ENCODE data around the gene MRPS35.

MRPS35 gene

DNA sequence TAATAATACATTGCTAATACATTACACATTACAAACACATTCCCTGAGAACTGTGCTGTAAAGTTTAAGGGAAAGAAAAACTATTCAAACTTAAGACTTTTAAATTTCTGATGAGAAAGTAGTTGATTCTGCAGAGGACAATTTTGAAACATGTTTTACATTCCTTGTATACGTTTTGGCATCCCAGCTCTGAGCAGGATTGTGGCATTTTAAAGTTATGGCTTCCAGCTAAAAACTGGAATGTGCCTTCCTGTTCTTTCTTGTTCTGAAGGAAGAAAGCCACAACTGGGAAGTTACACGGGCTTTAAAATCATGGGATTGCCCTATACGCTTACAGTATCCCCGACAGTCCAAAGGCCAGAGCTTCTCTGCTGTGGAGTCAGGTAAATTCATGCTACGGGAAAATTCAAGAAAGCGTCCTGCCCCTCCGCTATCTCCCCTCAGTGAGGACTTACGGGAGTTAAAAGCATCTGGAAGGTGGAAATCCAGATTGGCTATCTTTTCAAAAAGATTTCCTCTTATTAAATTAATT is 58.6 kb downstream of the MRPS35 start:
- no peak overlapping the region for H3K4me3 ChIP-seq (ENCODE audit: low read depth, low read length)
- in situ Hi-C loops (cut with HindIII; ENCODE audit: low sequenced_read_pairs), result no loop called here
- TF ChIP-seq, protein P1, sequence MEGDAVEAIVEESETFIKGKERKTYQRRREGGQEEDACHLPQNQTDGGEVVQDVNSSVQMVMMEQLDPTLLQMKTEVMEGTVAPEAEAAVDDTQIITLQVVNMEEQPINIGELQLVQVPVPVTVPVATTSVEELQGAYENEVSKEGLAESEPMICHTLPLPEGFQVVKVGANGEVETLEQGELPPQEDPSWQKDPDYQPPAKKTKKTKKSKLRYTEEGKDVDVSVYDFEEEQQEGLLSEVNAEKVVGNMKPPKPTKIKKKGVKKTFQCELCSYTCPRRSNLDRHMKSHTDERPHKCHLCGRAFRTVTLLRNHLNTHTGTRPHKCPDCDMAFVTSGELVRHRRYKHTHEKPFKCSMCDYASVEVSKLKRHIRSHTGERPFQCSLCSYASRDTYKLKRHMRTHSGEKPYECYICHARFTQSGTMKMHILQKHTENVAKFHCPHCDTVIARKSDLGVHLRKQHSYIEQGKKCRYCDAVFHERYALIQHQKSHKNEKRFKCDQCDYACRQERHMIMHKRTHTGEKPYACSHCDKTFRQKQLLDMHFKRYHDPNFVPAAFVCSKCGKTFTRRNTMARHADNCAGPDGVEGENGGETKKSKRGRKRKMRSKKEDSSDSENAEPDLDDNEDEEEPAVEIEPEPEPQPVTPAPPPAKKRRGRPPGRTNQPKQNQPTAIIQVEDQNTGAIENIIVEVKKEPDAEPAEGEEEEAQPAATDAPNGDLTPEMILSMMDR (IDR thresholded peaks at IDR 0.05; ENCODE audit: low read depth, low read length), result no peak
- no peak for DNase-seq (ENCODE audit: low read depth, low spot score)

DNA sequence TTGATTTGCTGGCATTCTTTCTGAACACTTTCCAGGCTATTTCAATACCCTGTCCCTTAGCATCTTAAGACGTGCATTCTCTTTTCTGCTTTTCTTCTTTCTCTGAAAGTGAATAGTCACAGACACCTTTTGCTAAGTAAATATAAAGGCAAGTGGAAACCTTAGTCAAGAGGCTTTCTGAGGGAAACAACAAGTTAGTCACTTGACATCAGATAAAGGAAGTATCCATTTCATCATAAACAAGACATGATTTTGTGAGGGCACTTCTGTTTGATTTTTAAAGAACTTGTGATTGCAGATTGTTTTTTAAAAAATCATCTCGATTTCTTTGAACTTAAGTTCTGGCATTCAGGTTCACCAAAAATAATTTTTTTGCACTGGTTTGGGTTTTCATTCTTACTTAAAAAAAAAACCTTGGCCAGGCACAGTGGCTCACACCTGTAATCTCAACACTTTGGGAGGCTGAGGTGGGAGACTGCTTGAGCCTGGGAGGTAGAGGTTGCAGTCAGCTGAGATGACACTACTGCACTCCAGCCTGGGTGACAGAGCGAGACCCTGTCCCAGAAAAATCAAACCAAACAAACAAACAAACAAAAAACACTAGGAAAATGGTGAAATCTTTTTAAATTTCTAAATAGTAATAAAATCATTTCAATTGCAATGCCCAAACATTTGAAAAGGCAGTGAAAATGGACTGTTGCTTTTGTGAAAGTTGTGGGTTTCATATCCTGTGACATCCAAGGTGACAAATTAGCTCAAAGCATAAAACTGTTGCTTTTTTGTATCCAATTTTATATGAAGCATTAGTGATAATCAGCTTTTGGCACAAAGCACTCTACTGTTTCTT is 61.1 kb downstream of the MRPS35 start:
- TF ChIP-seq, protein P1 (IDR thresholded peaks at IDR 0.05; ENCODE audit: low read depth, low read length), result no peak
- in situ Hi-C loops (cut with HindIII; ENCODE audit: low sequenced_read_pairs), result no loop called here
- H3K4me3 ChIP-seq (ENCODE audit: low read depth, low read length), result no peak overlapping the region
- DNase-seq (ENCODE audit: low read depth, low spot score), result no peak

DNA sequence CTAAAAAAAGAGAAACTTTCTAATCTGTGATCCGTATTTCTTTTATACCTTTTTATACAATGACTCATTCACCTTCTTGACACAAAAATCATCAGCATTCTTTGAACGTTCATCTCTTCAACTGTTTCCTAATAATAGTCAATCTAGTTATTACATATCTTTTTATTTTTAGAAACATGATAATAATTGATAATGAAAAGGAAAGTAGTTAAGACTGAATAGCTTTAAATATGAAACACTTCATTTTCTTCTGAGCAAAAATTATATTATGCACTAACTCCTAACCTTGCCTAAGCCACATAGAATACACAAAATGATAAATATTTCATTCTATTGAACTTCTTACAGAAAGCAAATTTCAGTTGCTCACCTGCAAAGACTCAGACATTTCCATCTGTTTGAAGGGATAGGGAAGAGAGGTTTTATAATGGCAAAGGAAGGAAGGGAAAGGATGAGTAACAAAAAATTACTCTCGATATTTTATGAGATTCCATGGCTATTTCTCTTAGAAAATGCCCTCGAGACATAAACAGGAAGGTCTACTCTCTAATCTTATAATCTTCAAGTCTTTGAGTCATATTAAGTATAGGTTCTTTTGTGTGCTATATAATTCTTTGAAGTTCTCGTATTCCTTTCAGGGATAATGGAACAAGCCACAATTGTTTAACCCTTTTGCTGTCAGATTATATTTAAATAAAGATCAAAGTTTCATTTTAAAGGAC is 61.9 kb downstream of the MRPS35 start:
- no peak for DNase-seq (ENCODE audit: low read depth, low spot score)
- no peak overlapping the region for H3K4me3 ChIP-seq (ENCODE audit: low read depth, low read length)
- TF ChIP-seq, protein P1 (IDR thresholded peaks at IDR 0.05; ENCODE audit: low read depth, low read length), result no peak
- in situ Hi-C loops (cut with HindIII; ENCODE audit: low sequenced_read_pairs), result no loop called here

DNA sequence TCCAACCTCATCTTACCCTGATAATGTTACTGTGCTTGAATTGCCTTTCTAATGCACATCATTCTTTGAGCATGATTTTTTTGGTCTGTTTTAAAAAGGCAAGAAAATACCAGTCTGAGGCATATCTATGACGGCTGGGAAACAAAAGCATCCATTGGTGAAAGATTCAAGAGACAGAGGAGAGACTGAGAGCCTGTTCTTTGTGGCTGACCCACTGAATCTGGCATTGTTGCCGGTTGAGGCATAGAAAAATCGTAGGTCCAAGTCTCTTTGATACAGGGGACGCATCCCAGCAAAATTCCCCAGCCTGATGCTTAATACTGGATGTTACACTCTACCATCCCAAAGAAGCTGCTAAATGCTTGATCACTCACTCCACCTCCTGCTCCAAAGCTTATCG is 66.5 kb downstream of the MRPS35 start:
- in situ Hi-C loops (cut with HindIII; ENCODE audit: low sequenced_read_pairs), result no loop called here

DNA sequence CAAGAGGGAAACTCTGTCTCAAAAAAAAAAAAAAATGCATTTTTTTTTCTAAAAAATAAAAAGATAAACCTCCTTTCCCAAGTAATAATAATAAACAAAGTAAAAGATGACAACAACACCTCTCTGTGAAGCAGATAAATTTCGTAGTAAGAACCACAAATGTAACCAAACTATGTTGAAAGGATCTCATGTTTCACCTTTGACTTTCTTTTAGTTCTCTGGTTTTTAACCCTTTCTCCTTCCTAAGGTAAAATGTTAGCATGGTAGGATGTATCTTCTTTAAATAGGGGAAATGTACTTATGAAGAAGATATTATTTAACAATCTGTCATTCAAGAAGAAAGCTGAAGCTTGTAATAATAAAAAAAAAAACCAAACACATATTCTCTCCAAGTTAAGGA is 67.6 kb downstream of the MRPS35 start:
- TF ChIP-seq, protein P1 (IDR thresholded peaks at IDR 0.05; ENCODE audit: low read depth, low read length), result no peak
- no peak for DNase-seq (ENCODE audit: low read depth, low spot score)
- no peak overlapping the region for H3K4me3 ChIP-seq (ENCODE audit: low read depth, low read length)
- in situ Hi-C loops (cut with HindIII; ENCODE audit: low sequenced_read_pairs), result no loop called here

More for the DNA sequence above, 66.5 kb downstream of the MRPS35 start:
- TF ChIP-seq, protein P1 (IDR thresholded peaks at IDR 0.05; ENCODE audit: low read depth, low read length), result no peak
- H3K4me3 ChIP-seq (ENCODE audit: low read depth, low read length), result no peak overlapping the region
- no peak for DNase-seq (ENCODE audit: low read depth, low spot score)

DNA sequence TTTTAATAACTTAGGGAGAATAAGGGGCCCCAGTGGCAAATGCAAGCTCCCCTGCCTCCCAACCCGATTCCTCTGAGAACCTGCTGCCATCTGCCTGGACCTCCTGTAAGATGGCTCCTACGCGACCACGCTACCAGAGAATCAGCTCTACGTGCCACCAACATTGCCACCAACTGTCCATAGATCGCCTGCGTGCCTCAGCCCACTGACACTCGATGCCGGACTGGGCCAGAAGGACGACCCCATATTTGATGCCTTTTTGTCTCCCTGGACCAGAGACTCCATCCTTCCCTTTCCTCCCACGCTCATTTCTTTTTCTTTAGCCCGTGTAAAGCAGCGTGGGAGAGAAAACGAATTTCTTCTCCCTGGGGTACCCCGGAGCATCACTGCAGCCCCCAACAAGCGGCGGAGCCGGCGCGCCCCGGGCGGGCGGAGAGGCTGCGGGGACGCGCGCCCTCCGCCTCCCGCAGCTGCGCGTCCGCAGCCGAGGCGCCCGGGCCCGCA is 68.8 kb downstream of the MRPS35 start:
- peak; percentile 32 for DNase-seq (ENCODE audit: low read depth, low spot score)
- in situ Hi-C loops (cut with HindIII; ENCODE audit: low sequenced_read_pairs), result no loop called here
- TF ChIP-seq, protein P1 (IDR thresholded peaks at IDR 0.05; ENCODE audit: low read depth, low read length), result no peak
- H3K4me3 ChIP-seq (ENCODE audit: low read depth, low read length), result peak overlapping the region; percentile 78
